Lower lobe of right lung (tissue), 2 donors: Measurements from ENCODE around the gene ANKRD17. TPM values are rescaled to one million over a fixed set of nuclear protein-coding genes. Genes with fewer than 3 reads are reported as not detected.
"Not testable (repeated sequence)": the region's sequence is repeated elsewhere in the genome, so short reads cannot be mapped to it uniquely, and the experiment has no call there.

ENCODE experiments used
- ATAC-seq, 2 donors: fragments of 200-7000 bp; cut with Tn5 transposase; one replicate each; pipeline ENCODE4 v1.9.1; 2020 to 2022; ENCODE audit warnings: mild to moderate bottlenecking in 2 of 2, moderate library complexity in 2 of 2
- DNase-seq: peaks from one replicate; pipeline ENCODE4 v3.0.0-alpha.2; 2020
- H3K27ac ChIP-seq: fragments of 200-600 bp; one replicate; pipeline ENCODE4 v1.8.0; 2022
- H3K27me3 ChIP-seq: fragments of 200-600 bp; one replicate; pipeline ENCODE4 v1.8.0; 2022; ENCODE audit warnings: low read depth
- H3K36me3 ChIP-seq: fragments of 200-600 bp; one replicate; pipeline ENCODE4 v1.8.0; 2022; ENCODE audit warnings: mild to moderate bottlenecking
- H3K4me1 ChIP-seq: fragments of 200-600 bp; one replicate; pipeline ENCODE4 v1.8.0; 2022
- H3K4me3 ChIP-seq: fragments of 200-600 bp; one replicate; pipeline ENCODE4 v1.8.0; 2022; ENCODE audit warnings: mild to moderate bottlenecking
- H3K9me3 ChIP-seq: fragments of 200-600 bp; one replicate; pipeline ENCODE4 v1.8.0; 2022
- CTCF ChIP-seq: fragments of 200-600 bp; IDR thresholded peaks from one replicate; pipeline ENCODE4 v1.8.0; 2022; ENCODE audit warnings: antibody characterized with exemption, mild to moderate bottlenecking
- intact Hi-C: fragments of 100-400 bp; cut with DNase I; formaldehyde crosslinking; loops from one replicate; pipeline ENCODE4 v1.11.0; 2022
- total RNA-seq: library from RNA; stranded (reverse); fragmentation: NEBNext Ultra II Directional; extraction: Animal tissue kit (Norgen Biotek cat#: 25700); gene quantifications from one replicate; pipeline ENCODE4 v1.2.1, GENCODE V29; 2021
- donor health status: DM: no; HTN: yes; CAD: no; lungs with severe emphysema.

The ANKRD17 gene
- total RNA-seq, 1 donor from 2014 or later = 57.4 TPM

GRCh38 chr4:73208376-73208775 is 50.2 kb downstream of the ANKRD17 start:
- Histone ChIP-seq H3K27me3 (no peaks in the 10 kb centered on the region), H3K27ac (no peak overlapping the region), H3K9me3 (no peaks in the 10 kb centered on the region), H3K36me3 (no peaks in the 10 kb centered on the region), H3K4me1 (peaks cover 4% of the 10 kb centered on the region), H3K4me3 (no peak overlapping the region)
- intact Hi-C loops = no loop called here
- TF ChIP-seq CTCF = no peak
- DNase-seq (no peak), ATAC-seq (no peak)

GRCh38 chr4:73206236-73206635 is 52.4 kb downstream of the ANKRD17 start:
- DNase-seq (no peak), ATAC-seq (no peak)
- Histone ChIP-seq H3K27me3 (no peaks in the 10 kb centered on the region), H3K36me3 (no peaks in the 10 kb centered on the region), H3K4me1 (no peaks in the 10 kb centered on the region), H3K4me3 (no peak overlapping the region), H3K27ac (no peak overlapping the region), H3K9me3 (peaks cover 4% of the 10 kb centered on the region)
- intact Hi-C loops = no loop called here
- no peak for TF ChIP-seq CTCF

- no peaks in the 10 kb centered on the region for H3K36me3 ChIP-seq
- H3K27ac ChIP-seq = no peak overlapping the region
- no peak for ATAC-seq
- TF ChIP-seq CTCF = no peak
- no peak for DNase-seq
- H3K9me3 ChIP-seq = peaks cover 4% of the 10 kb centered on the region
- no peaks in the 10 kb centered on the region for H3K27me3 ChIP-seq
- H3K4me1 ChIP-seq = no peaks in the 10 kb centered on the region
- no peak overlapping the region for H3K4me3 ChIP-seq
- intact Hi-C loops = no loop called here
Measured at GRCh38 chr4:73205482-73205881, 53.1 kb downstream of the ANKRD17 start.

- H3K27ac ChIP-seq, H3K4me3 ChIP-seq, H3K9me3 ChIP-seq, H3K4me1 ChIP-seq, DNase-seq, ATAC-seq, intact Hi-C loops, H3K27me3 ChIP-seq, H3K36me3 ChIP-seq: not testable (repeated sequence)
Measured at GRCh38 chr4:73203976-73204375, 54.6 kb downstream of the ANKRD17 start.

GRCh38 chr4:73197220-73197619 is 61.4 kb downstream of the ANKRD17 start:
- Histone ChIP-seq H3K4me1 (no peaks in the 10 kb centered on the region), H3K4me3 (no peak overlapping the region), H3K27me3 (no peaks in the 10 kb centered on the region), H3K9me3 (no peaks in the 10 kb centered on the region), H3K27ac (no peak overlapping the region), H3K36me3 (no peaks in the 10 kb centered on the region)
- no peak for TF ChIP-seq CTCF
- intact Hi-C loops = no loop called here
- ATAC-seq = no peak
- no peak for DNase-seq

- Histone ChIP-seq H3K36me3 (no peaks in the 10 kb centered on the region), H3K27ac (no peak overlapping the region), H3K27me3 (no peaks in the 10 kb centered on the region), H3K4me3 (no peak overlapping the region), H3K9me3 (no peaks in the 10 kb centered on the region), H3K4me1 (no peaks in the 10 kb centered on the region)
- ATAC-seq = no peak
- no peak for DNase-seq
- no peak for TF ChIP-seq CTCF
- intact Hi-C loops = no loop called here
Measured at GRCh38 chr4:73194064-73194463, 64.5 kb downstream of the ANKRD17 start.
